Measurements from ENCODE around the gene CREB5. TPM values are rescaled to one million over a fixed set of nuclear protein-coding genes. Genes with fewer than 3 reads are reported as not detected.

CREB5 gene
- total RNA-seq, 4 donors from 2014 or later: 11.9 to 25.3 (median 14.4) TPM

- TF ChIP-seq, protein P1, sequence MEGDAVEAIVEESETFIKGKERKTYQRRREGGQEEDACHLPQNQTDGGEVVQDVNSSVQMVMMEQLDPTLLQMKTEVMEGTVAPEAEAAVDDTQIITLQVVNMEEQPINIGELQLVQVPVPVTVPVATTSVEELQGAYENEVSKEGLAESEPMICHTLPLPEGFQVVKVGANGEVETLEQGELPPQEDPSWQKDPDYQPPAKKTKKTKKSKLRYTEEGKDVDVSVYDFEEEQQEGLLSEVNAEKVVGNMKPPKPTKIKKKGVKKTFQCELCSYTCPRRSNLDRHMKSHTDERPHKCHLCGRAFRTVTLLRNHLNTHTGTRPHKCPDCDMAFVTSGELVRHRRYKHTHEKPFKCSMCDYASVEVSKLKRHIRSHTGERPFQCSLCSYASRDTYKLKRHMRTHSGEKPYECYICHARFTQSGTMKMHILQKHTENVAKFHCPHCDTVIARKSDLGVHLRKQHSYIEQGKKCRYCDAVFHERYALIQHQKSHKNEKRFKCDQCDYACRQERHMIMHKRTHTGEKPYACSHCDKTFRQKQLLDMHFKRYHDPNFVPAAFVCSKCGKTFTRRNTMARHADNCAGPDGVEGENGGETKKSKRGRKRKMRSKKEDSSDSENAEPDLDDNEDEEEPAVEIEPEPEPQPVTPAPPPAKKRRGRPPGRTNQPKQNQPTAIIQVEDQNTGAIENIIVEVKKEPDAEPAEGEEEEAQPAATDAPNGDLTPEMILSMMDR (IDR thresholded peaks at IDR 0.05; ENCODE audit: low read depth): no peak
Measured at GRCh38 chr7:28678431-28678965, 266.2 kb downstream of the CREB5 start.

- TF ChIP-seq, protein P1 (IDR thresholded peaks at IDR 0.05; ENCODE audit: low read depth): no peak
Measured at GRCh38 chr7:28681693-28682310, 269.5 kb downstream of the CREB5 start.

DNA sequence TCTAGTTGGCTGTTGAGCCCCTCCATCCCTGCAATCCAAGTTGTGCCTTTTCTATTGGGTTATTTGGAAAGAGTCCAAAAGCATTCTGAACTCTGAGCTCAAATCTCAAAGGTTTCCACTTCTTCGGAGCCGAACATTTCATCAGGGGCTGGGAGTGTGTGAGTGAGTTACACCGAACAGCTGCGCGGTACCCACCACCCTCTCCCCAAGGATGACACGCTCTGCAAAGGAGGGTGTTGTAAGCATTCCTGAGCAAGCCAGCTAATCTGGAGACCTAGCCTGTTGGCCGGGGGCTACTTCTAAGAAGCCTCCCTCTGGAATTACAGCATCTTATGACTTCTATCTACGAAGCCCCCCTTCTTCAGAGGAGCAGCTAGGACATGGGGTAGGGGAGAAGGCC is 270.5 kb downstream of the CREB5 start:
- TF ChIP-seq, protein P1 (IDR thresholded peaks at IDR 0.05; ENCODE audit: low read depth): no peak

DNA sequence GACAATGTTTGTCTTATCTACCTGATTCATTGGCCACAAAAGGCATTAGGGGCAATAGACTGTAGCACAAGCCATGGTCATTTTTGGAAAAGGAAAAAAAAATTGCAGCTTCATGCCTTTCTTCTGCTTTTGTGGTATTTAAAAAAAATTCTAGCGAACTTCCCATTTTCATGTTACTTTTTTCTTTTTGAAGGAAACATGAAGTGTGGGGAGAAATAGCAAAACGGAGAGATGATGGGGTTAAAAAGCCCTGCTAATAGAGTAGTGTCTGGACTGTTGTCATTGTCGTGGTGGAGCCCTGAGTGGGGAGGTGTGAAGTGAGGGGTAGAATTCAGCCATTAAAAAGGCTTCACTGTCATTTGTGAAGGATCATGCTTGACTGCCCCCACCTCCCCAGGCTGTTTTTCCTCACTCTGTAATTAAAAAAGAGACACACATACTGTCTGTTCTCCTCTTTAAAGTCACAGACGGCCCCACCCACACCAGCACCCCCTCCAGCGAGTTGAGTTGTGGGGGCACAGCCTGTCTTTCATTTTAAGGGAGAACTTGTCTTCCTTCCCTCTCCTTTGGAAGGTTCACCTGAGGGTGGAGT is 272.4 kb downstream of the CREB5 start:
- TF ChIP-seq, protein P1 (IDR thresholded peaks at IDR 0.05; ENCODE audit: low read depth): no peak

GRCh38 chr7:28685242-28685643 is 272.9 kb downstream of the CREB5 start:
- TF ChIP-seq, protein P1 (IDR thresholded peaks at IDR 0.05; ENCODE audit: low read depth): no peak

GRCh38 chr7:28685644-28686417 is 273.5 kb downstream of the CREB5 start:
- TF ChIP-seq, protein P1 (IDR thresholded peaks at IDR 0.05; ENCODE audit: low read depth): no peak

GRCh38 chr7:28686418-28686800 is 274.1 kb downstream of the CREB5 start:
- TF ChIP-seq, protein P1 (IDR thresholded peaks at IDR 0.05; ENCODE audit: low read depth): no peak

Data from subcutaneous adipose tissue (tissue), 4 donors.